ENCODE results near the gene PTPRD.

Gene PTPRD

GRCh38 chr9:9753266-9753665 is 859.5 kb downstream of the PTPRD start:
- Histone ChIP-seq H3K9ac (no peak overlapping the region), H3K36me3 (ENCODE audit: insufficient read depth) (no peaks in the 10 kb centered on the region), H4K20me1 (ENCODE audit: insufficient read depth) (no peaks in the 10 kb centered on the region), H3K27me3 (ENCODE audit: insufficient read depth, low read depth) (no peaks in the 10 kb centered on the region), H3K79me2 (ENCODE audit: insufficient read depth, low read depth) (no peaks in the 10 kb centered on the region), H3K27ac (no peak overlapping the region), H3K4me2 (no peak overlapping the region), H2AFZ (ENCODE audit: low read depth) (no peak overlapping the region; the same call in 1 of the 2 replicates), H3K4me3 (IDR thresholded peaks at IDR 0.05; ENCODE audit: insufficient read depth, low read depth, low read length) (no peak overlapping the region), H3K4me1 (ENCODE audit: low read depth, poor library complexity, severe bottlenecking) (no peaks in the 10 kb centered on the region)
- no peak for TF ChIP-seq CTCF (conservative IDR thresholded peaks at IDR 0.05; ENCODE audit: low read depth, low read length)

GRCh38 chr9:9752722-9753121 is 860.1 kb downstream of the PTPRD start:
- no peak overlapping the region for H3K4me2 ChIP-seq
- no peaks in the 10 kb centered on the region for H3K79me2 ChIP-seq (ENCODE audit: insufficient read depth, low read depth)
- H3K4me3 ChIP-seq (IDR thresholded peaks at IDR 0.05; ENCODE audit: insufficient read depth, low read depth, low read length), result no peak overlapping the region
- H3K4me1 ChIP-seq (ENCODE audit: low read depth, poor library complexity, severe bottlenecking), result no peaks in the 10 kb centered on the region
- no peak overlapping the region for H3K9ac ChIP-seq
- H4K20me1 ChIP-seq (ENCODE audit: insufficient read depth), result no peaks in the 10 kb centered on the region
- TF ChIP-seq CTCF (conservative IDR thresholded peaks at IDR 0.05; ENCODE audit: low read depth, low read length), result no peak
- no peaks in the 10 kb centered on the region for H3K36me3 ChIP-seq (ENCODE audit: insufficient read depth)
- H3K27ac ChIP-seq, result no peak overlapping the region
- H3K27me3 ChIP-seq (ENCODE audit: insufficient read depth, low read depth), result no peaks in the 10 kb centered on the region
- H2AFZ ChIP-seq (ENCODE audit: low read depth), result no peak overlapping the region; the same call in 1 of the 2 replicates

GRCh38 chr9:9751996-9752395 is 860.8 kb downstream of the PTPRD start:
- no peak overlapping the region for H3K27ac ChIP-seq
- no peak overlapping the region for H3K4me2 ChIP-seq
- no peak for TF ChIP-seq CTCF (conservative IDR thresholded peaks at IDR 0.05; ENCODE audit: low read depth, low read length)
- no peaks in the 10 kb centered on the region for H3K79me2 ChIP-seq (ENCODE audit: insufficient read depth, low read depth)
- no peak overlapping the region for H2AFZ ChIP-seq (ENCODE audit: low read depth)
- no peak overlapping the region for H3K9ac ChIP-seq
- no peaks in the 10 kb centered on the region for H3K36me3 ChIP-seq (ENCODE audit: insufficient read depth)
- H3K4me3 ChIP-seq (IDR thresholded peaks at IDR 0.05; ENCODE audit: insufficient read depth, low read depth, low read length), result no peak overlapping the region
- H4K20me1 ChIP-seq (ENCODE audit: insufficient read depth), result no peaks in the 10 kb centered on the region
- H3K4me1 ChIP-seq (ENCODE audit: low read depth, poor library complexity, severe bottlenecking), result no peaks in the 10 kb centered on the region
- no peaks in the 10 kb centered on the region for H3K27me3 ChIP-seq (ENCODE audit: insufficient read depth, low read depth)

- no peak overlapping the region for H3K27ac ChIP-seq
- no peaks in the 10 kb centered on the region for H3K4me1 ChIP-seq (ENCODE audit: low read depth, poor library complexity, severe bottlenecking)
- no peak overlapping the region for H2AFZ ChIP-seq (ENCODE audit: low read depth)
- H3K27me3 ChIP-seq (ENCODE audit: insufficient read depth, low read depth), result no peaks in the 10 kb centered on the region
- H4K20me1 ChIP-seq (ENCODE audit: insufficient read depth), result no peaks in the 10 kb centered on the region
- no peaks in the 10 kb centered on the region for H3K36me3 ChIP-seq (ENCODE audit: insufficient read depth)
- H3K79me2 ChIP-seq (ENCODE audit: insufficient read depth, low read depth), result no peaks in the 10 kb centered on the region
- no peak overlapping the region for H3K4me2 ChIP-seq
- no peak for TF ChIP-seq CTCF (conservative IDR thresholded peaks at IDR 0.05; ENCODE audit: low read depth, low read length)
- no peak overlapping the region for H3K4me3 ChIP-seq (IDR thresholded peaks at IDR 0.05; ENCODE audit: insufficient read depth, low read depth, low read length)
- H3K9ac ChIP-seq, result no peak overlapping the region
These were observed 862.1 kb downstream of the PTPRD start for GRCh38 chr9:9750719-9751118.

Data from KMS-11 (cell line).